Measurements from ENCODE around the gene GRID2IP.

GRID2IP gene

DNA sequence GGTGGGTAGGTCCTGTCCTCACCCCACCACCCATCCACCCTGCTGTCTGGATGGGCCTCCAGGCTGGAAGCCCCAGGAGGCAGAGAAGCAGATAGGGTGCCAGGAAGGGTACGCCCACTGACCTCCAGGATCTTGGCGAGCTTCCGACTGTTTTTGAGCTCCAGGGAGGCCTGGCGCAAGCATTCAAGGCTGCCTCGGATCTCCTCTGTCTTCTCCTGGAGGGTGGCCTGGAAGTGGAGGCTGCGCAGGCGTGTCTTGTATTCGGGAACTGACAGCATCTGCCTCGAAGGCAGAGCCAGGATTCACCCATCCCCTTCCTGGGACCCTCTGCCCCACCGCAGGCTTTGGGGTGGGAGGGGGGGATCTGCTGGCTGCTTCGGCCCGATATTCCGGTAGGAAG, 48.4 kb downstream of the GRID2IP start:
- TF ChIP-seq, protein P1, sequence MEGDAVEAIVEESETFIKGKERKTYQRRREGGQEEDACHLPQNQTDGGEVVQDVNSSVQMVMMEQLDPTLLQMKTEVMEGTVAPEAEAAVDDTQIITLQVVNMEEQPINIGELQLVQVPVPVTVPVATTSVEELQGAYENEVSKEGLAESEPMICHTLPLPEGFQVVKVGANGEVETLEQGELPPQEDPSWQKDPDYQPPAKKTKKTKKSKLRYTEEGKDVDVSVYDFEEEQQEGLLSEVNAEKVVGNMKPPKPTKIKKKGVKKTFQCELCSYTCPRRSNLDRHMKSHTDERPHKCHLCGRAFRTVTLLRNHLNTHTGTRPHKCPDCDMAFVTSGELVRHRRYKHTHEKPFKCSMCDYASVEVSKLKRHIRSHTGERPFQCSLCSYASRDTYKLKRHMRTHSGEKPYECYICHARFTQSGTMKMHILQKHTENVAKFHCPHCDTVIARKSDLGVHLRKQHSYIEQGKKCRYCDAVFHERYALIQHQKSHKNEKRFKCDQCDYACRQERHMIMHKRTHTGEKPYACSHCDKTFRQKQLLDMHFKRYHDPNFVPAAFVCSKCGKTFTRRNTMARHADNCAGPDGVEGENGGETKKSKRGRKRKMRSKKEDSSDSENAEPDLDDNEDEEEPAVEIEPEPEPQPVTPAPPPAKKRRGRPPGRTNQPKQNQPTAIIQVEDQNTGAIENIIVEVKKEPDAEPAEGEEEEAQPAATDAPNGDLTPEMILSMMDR (IDR thresholded peaks at IDR 0.05), result no peak
- TF ChIP-seq ZFX (IDR thresholded peaks at IDR 0.05; ENCODE audit: borderline replicate concordance), result no peak
- H3K27ac ChIP-seq, result peak overlapping the region; percentile 90

DNA sequence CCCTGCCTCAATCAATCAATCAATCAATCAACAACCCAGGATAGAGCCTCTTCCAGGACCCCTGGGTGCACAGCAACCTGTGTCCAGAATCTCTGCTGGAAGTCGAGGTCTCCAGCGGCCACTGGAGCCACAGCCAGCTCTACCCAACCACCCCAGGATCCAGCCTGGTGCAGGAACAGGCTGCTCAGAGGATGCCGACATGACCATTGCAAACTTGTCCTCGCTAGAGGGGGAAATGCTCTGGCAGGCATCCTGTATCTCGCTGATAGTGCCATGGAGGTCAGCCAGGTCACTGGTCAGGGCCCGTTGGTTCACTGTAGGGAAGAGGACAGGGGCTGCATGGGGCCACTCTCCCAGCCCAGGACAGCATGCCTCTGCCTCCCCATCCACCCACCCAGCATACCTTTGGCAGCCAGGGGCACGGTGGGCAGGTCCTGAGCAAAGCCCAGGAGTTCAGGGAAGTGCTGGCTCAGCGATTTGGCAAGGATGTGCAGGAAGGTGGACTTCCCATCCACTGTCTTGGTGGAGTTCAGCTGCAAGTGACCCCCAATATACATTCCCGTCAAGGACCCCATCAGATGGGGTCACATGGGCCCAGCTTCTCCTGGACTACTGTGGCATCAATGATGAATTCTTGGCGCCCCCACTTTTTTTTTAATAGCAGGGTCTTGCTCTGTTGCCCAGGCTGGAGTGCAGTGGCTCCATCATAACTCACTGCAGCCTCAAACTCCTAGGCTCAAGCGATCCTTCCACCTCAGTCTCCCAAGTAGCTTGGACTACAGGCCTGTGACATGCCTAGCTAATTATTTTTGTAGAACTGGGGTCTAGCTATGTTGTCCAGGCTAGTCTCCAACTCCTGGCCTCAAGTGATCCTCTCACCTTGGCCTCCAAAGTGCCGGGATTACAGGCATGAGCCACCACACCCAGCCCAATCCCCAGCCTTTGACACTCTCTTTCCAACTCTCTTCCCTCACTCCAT, 49.4 kb downstream of the GRID2IP start:
- no peak overlapping the region for H3K27ac ChIP-seq
- TF ChIP-seq, protein P1 (IDR thresholded peaks at IDR 0.05), result no peak
- TF ChIP-seq ZFX (IDR thresholded peaks at IDR 0.05; ENCODE audit: borderline replicate concordance), result no peak

- TF ChIP-seq, protein P1 (IDR thresholded peaks at IDR 0.05), result no peak
- TF ChIP-seq ZFX (IDR thresholded peaks at IDR 0.05; ENCODE audit: borderline replicate concordance), result no peak
- no peak overlapping the region for H3K27ac ChIP-seq
Measured at GRCh38 chr7:6500691-6501090, 50.6 kb downstream of the GRID2IP start.

DNA sequence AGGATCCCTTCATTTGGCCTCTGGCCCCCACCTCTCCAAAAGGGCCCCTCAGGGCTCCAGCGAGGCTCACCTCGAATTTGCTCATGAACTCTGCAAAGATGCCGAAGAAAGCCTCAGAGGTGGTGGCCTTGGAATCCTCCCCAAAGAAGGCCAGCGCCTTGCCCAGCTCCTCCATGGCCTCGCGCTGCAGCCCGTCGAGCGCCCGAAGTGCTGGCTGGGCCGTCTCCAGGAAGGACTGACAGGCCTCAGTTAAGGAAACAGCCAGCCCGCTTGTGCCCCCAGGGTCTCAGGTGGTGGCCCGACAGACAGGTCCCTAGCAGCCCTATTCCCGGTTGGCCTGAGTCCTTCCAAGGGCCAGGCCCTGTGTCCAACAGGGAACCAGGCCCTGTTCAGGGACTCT, 53.3 kb downstream of the GRID2IP start:
- no peak overlapping the region for H3K27ac ChIP-seq
- TF ChIP-seq, protein P1 (IDR thresholded peaks at IDR 0.05), result no peak

DNA sequence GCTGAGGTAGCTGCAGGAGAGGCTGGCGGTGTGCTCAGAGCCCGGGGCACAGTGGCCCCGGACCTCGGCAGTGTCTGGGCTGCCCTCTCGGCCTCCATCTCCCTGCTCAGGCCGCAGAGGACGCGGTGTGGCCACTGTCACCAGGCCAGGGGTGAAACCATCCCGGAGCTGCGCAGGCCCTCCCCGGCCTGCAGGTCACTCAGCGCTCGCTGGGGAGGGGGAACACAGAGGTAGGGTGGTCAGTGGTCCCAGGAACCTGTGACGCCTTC, 53.7 kb downstream of the GRID2IP start:
- TF ChIP-seq, protein P1 (IDR thresholded peaks at IDR 0.05), result no peak
- no peak for TF ChIP-seq ZFX (IDR thresholded peaks at IDR 0.05; ENCODE audit: borderline replicate concordance)
- H3K27ac ChIP-seq, result no peak overlapping the region

- no peak overlapping the region for H3K27ac ChIP-seq
Measured at GRCh38 chr7:6496842-6497636, 54.2 kb downstream of the GRID2IP start.

More at GRCh38 chr7:6496842-6497636, 54.2 kb downstream of the GRID2IP start:
- TF ChIP-seq, protein P1 (IDR thresholded peaks at IDR 0.05), result no peak
- TF ChIP-seq ZFX (IDR thresholded peaks at IDR 0.05; ENCODE audit: borderline replicate concordance), result no peak

All from 22Rv1 (cell line).